Prostate gland (tissue), 2 donors: ENCODE measurements around the gene KCNK5.

Experiments used
- POLR2AphosphoS5 ChIP-seq: sonication (generic); formaldehyde crosslinking; IDR thresholded peaks from one replicate; pipeline ENCODE4 v1.6.1; 2017; ENCODE audit warnings: antibody characterized with exemption
- TF ChIP-seq, protein P1 (sequence below), 4 experiments: fragments of 200-600 bp in 2 of 4; fragments of 450-650 bp in 2 of 4; sonication (generic) in 2 of 4; IDR thresholded peaks; 1 replicate in 3 of 4; 2 replicates in 1 of 4; pipeline ENCODE4 v1.5.1; 2016 to 2019; ENCODE audit warnings: antibody characterized with exemption in 4 of 4, mild to moderate bottlenecking in 2 of 4, moderate library complexity in 2 of 4

DNA sequence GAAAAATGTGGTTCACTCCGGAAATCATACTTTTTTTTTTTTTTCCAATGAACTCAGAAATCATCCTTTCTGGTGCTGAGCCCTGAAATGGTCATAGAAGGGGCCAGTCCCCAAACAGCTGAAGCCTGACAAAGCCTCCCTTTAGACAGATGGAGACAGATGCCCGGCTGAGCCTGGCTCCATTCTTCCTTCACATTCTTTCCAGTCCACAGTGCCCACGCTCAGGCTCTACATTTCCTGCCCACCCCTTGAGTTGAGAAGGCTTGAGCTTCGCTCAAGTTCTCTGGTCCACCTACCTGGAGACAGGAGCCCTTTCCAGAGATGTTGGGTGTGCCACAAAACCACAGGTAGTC, 41.2 kb downstream of the KCNK5 start:
- TF ChIP-seq, protein P1, sequence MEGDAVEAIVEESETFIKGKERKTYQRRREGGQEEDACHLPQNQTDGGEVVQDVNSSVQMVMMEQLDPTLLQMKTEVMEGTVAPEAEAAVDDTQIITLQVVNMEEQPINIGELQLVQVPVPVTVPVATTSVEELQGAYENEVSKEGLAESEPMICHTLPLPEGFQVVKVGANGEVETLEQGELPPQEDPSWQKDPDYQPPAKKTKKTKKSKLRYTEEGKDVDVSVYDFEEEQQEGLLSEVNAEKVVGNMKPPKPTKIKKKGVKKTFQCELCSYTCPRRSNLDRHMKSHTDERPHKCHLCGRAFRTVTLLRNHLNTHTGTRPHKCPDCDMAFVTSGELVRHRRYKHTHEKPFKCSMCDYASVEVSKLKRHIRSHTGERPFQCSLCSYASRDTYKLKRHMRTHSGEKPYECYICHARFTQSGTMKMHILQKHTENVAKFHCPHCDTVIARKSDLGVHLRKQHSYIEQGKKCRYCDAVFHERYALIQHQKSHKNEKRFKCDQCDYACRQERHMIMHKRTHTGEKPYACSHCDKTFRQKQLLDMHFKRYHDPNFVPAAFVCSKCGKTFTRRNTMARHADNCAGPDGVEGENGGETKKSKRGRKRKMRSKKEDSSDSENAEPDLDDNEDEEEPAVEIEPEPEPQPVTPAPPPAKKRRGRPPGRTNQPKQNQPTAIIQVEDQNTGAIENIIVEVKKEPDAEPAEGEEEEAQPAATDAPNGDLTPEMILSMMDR (IDR thresholded peaks at IDR 0.05), result no peak
- TF ChIP-seq POLR2AphosphoS5, result no peak
